Right atrium auricular region (tissue), 2 donors: ENCODE data around the gene IRF7. TPM values are rescaled to one million over a fixed set of nuclear protein-coding genes. Genes with fewer than 3 reads are reported as not detected.
"Not testable (repeated sequence)": the region's sequence is repeated elsewhere in the genome, so short reads cannot be mapped to it uniquely, and the experiment has no call there.

Experiments
- DNase-seq: peaks from one replicate; pipeline ENCODE4 v3.0.0-alpha.2; 2019; ENCODE audit warnings: low spot score
- H3K27ac ChIP-seq, 2 donors: fragments of 200-600 bp; sonication (generic); 1 replicate in 1 of 2; 2 replicates in 1 of 2; pipeline ENCODE4 v1.5.1; 2016 to 2019
- H3K27me3 ChIP-seq, 2 donors: fragments of 200-600 bp; sonication (generic); one replicate each; pipeline versions ENCODE4 v1.5.1 to v1.6.0; 2017 to 2019
- H3K36me3 ChIP-seq: fragments of 200-600 bp; sonication (generic); one replicate; pipeline ENCODE4 v1.5.1; 2016
- H3K4me1 ChIP-seq, 2 donors: fragments of 200-600 bp; sonication (generic); one replicate each; pipeline versions ENCODE4 v1.5.1 to v1.6.0; 2017 to 2019
- H3K4me3 ChIP-seq, 2 donors: fragments of 200-600 bp; sonication (generic); 1 replicate in 1 of 2; 2 replicates in 1 of 2; pipeline ENCODE4 v1.5.1; 2017 to 2019; ENCODE audit warnings: mild to moderate bottlenecking in 1 of 2, moderate library complexity in 1 of 2
- H3K9me3 ChIP-seq, 2 donors: fragments of 200-600 bp; sonication (generic); one replicate each; pipeline ENCODE4 v1.5.1; 2019
- total RNA-seq, 2 donors: library from RNA; depleted of rRNA; stranded (reverse); fragments of >200 nt; gene quantifications; one replicate each; pipeline ENCODE4 v1.1.0, GENCODE V29; 2016
- TF ChIP-seq, protein P1 (sequence below), 2 donors: fragments of 200-600 bp; sonication (generic); IDR thresholded peaks; one replicate each; pipeline ENCODE4 v1.5.1; 2019; ENCODE audit warnings: antibody characterized with exemption in 2 of 2

Gene IRF7
- total RNA-seq, 2 donors from 2014 or later, result 9.6 to 14.9 TPM

DNA sequence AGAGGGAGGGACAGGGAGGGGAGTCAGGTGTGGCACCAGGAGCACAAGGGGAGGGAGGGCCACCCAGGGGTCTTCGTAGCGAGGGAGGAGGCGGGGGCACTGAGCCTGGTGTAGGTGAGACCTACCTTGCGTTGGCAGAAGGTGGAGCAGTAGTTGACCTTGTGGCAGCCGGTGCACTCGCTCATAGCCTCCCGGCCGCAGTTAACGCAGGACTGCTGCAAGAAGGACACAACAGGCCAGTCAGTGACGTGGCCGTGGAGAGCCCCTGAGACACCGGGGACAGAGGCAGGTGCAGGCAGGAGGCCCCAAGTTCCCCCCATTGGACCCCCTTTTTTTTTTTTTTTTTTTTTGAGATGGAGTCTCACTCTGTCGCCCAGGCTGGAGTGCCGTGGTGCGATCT lies 38.1 kb upstream of the IRF7 start:
- TF ChIP-seq, protein P1, sequence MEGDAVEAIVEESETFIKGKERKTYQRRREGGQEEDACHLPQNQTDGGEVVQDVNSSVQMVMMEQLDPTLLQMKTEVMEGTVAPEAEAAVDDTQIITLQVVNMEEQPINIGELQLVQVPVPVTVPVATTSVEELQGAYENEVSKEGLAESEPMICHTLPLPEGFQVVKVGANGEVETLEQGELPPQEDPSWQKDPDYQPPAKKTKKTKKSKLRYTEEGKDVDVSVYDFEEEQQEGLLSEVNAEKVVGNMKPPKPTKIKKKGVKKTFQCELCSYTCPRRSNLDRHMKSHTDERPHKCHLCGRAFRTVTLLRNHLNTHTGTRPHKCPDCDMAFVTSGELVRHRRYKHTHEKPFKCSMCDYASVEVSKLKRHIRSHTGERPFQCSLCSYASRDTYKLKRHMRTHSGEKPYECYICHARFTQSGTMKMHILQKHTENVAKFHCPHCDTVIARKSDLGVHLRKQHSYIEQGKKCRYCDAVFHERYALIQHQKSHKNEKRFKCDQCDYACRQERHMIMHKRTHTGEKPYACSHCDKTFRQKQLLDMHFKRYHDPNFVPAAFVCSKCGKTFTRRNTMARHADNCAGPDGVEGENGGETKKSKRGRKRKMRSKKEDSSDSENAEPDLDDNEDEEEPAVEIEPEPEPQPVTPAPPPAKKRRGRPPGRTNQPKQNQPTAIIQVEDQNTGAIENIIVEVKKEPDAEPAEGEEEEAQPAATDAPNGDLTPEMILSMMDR (IDR thresholded peaks at IDR 0.05), result no peak
- Histone ChIP-seq H3K4me1 (no peaks in the 10 kb centered on the region), H3K27me3 (no peaks in the 10 kb centered on the region), H3K27ac (no peak overlapping the region), H3K9me3 (no peaks in the 10 kb centered on the region), H3K36me3 (peaks cover 12% of the 10 kb centered on the region), H3K4me3 (no peak overlapping the region)
- no peak for DNase-seq

GRCh38 chr11:653136-653535 lies 37.4 kb upstream of the IRF7 start:
- H3K4me1 ChIP-seq, DNase-seq, H3K9me3 ChIP-seq, H3K27ac ChIP-seq, H3K27me3 ChIP-seq, H3K4me3 ChIP-seq: not testable (repeated sequence)
- peaks cover 12% of the 10 kb centered on the region for H3K36me3 ChIP-seq

- Histone ChIP-seq H3K27me3 (no peaks in the 10 kb centered on the region), H3K4me3 (no peak overlapping the region)
Measured at GRCh38 chr11:650482-650881, 34.7 kb upstream of the IRF7 start.

GRCh38 chr11:647672-648158 lies 32.0 kb upstream of the IRF7 start:
- peaks cover 18% of the 10 kb centered on the region for H3K36me3 ChIP-seq
- not testable (repeated sequence) for H3K9me3 ChIP-seq

More at GRCh38 chr11:650482-650881, 34.7 kb upstream of the IRF7 start:
- TF ChIP-seq, protein P1 (IDR thresholded peaks at IDR 0.05), result no peak
- H3K9me3 ChIP-seq, result no peaks in the 10 kb centered on the region
- H3K4me1 ChIP-seq, result no peaks in the 10 kb centered on the region
- no peak overlapping the region for H3K27ac ChIP-seq
- H3K36me3 ChIP-seq, result peaks cover 4% of the 10 kb centered on the region
- no peak for DNase-seq

DNA sequence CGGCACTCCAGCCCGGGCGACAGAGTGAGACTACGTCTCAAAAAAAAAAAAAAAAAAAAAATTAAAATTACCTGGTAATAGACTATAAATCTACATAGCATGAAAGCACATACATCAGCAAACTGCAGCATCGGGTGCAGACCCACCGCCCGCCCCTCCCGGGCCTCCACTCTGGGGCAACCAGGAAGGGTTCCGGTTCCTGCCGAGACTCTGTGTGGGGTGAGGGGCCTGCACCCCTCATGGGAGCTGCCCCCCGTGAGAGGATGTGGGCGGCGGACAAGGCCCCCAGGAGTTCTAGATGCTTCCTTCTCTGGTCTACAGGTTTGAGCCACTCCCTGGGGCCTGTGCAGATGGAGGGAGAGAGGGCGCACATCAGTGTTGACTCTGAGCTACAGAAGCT lies 30.5 kb upstream of the IRF7 start:
- Histone ChIP-seq H3K9me3 (no peaks in the 10 kb centered on the region), H3K36me3 (peaks cover 18% of the 10 kb centered on the region), H3K27ac (no peak overlapping the region), H3K4me1 (no peaks in the 10 kb centered on the region), H3K27me3 (no peaks in the 10 kb centered on the region), H3K4me3 (no peak overlapping the region)
- TF ChIP-seq, protein P1 (IDR thresholded peaks at IDR 0.05), result no peak
- no peak for DNase-seq

More at GRCh38 chr11:647672-648158, 32.0 kb upstream of the IRF7 start:
- H3K27me3 ChIP-seq, H3K4me1 ChIP-seq, DNase-seq, H3K4me3 ChIP-seq, H3K27ac ChIP-seq: not testable (repeated sequence)

DNA sequence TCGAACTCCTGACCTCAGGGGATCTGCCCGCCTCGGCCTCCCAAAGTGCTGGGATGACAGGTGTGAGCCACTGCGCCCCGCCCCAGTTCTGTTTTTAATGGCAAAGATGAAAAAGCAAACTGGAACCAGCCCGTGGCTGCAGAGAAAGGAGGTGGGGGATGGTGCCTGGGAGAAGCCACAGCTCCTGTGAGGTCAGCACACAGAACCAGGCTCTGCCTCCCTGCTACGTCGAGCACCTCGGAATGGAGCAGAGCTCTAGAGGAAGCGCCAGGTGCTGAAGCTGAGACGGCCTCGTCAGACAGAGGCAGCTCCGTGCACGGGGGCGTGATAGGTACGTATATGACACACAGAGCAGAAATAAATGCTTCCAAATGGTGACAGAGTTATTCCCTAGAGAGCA lies 29.8 kb upstream of the IRF7 start:
- no peak for DNase-seq
- TF ChIP-seq, protein P1 (IDR thresholded peaks at IDR 0.05), result no peak
- Histone ChIP-seq H3K4me3 (no peak overlapping the region), H3K27me3 (no peaks in the 10 kb centered on the region), H3K4me1 (no peaks in the 10 kb centered on the region), H3K9me3 (no peaks in the 10 kb centered on the region), H3K27ac (no peak overlapping the region), H3K36me3 (peaks cover 14% of the 10 kb centered on the region)
